H9 (cell line): ENCODE results near the gene MAP2. TPM values are rescaled to one million over a fixed set of nuclear protein-coding genes. Genes with fewer than 3 reads are reported as not detected.

Source experiments
- DNase-seq: peaks from one replicate; pipeline ENCODE4 v3.0.0-alpha.2; 2017
- H2AFZ ChIP-seq: one replicate; pipeline ENCODE4 v1.6.1; 2013; ENCODE audit warnings: mild to moderate bottlenecking, low read length, control low read depth, moderate library complexity
- H2AK5ac ChIP-seq: 2 replicates; pipeline ENCODE4 v1.6.1; 2013; ENCODE audit warnings: low read length, control low read depth, mixed read lengths; ENCODE audit not compliant: insufficient read length
- H2BK120ac ChIP-seq: one replicate; pipeline ENCODE4 v1.6.1; 2013; ENCODE audit warnings: low read depth, mild to moderate bottlenecking, low read length, control low read depth, inconsistent platforms; ENCODE audit not compliant: poor library complexity, severe bottlenecking
- H2BK12ac ChIP-seq: 2 replicates; pipeline ENCODE4 v1.6.1; 2013; ENCODE audit warnings: low read length, control low read depth, mixed read lengths, low read depth; ENCODE audit not compliant: insufficient read length
- H2BK15ac ChIP-seq: 2 replicates; pipeline ENCODE4 v1.6.1; 2013; ENCODE audit warnings: low read depth, low read length, control low read depth
- H2BK20ac ChIP-seq: one replicate; pipeline ENCODE4 v1.6.1; 2013; ENCODE audit warnings: low read depth, mild to moderate bottlenecking, low read length, control low read depth, inconsistent platforms; ENCODE audit not compliant: poor library complexity, severe bottlenecking
- H2BK5ac ChIP-seq: 2 replicates; pipeline ENCODE4 v1.6.1; 2013; ENCODE audit warnings: low read length, control low read depth, mixed read lengths; ENCODE audit not compliant: insufficient read length
- H3K14ac ChIP-seq: 2 replicates; pipeline ENCODE4 v1.6.1; 2013; ENCODE audit warnings: low read length, control low read depth; ENCODE audit not compliant: insufficient read depth
- H3K18ac ChIP-seq: 2 replicates; pipeline ENCODE4 v1.6.1; 2013; ENCODE audit warnings: low read depth, mild to moderate bottlenecking, mixed read lengths, low read length, control low read depth; ENCODE audit not compliant: insufficient read length
- H3K23ac ChIP-seq: 2 replicates; pipeline ENCODE4 v1.6.1; 2013; ENCODE audit warnings: low read length, control low read depth, mixed read lengths, low read depth; ENCODE audit not compliant: insufficient read length
- H3K23me2 ChIP-seq: 2 replicates; pipeline ENCODE4 v1.6.1; 2013; ENCODE audit warnings: low read depth, mild to moderate bottlenecking, mixed read lengths, low read length, control low read depth; ENCODE audit not compliant: insufficient read length, poor library complexity, severe bottlenecking
- H3K27ac ChIP-seq: 2 replicates; pipeline ENCODE4 v1.5.1; 2013; ENCODE audit warnings: low read length, control low read depth, mixed read lengths, low read depth; ENCODE audit not compliant: insufficient read length
- H3K27me3 ChIP-seq: 2 replicates; pipeline ENCODE4 v1.6.1; 2013; ENCODE audit warnings: low read length, control low read depth, inconsistent platforms; ENCODE audit not compliant: insufficient read depth
- H3K4ac ChIP-seq: 2 replicates; pipeline ENCODE4 v1.6.1; 2013; ENCODE audit warnings: low read depth, mild to moderate bottlenecking, control low read depth, inconsistent platforms, low read length, moderate library complexity
- H3K4me1 ChIP-seq: 2 replicates; pipeline ENCODE4 v1.6.1; 2013; ENCODE audit warnings: low read length, control low read depth, inconsistent platforms; ENCODE audit not compliant: insufficient read depth
- H3K4me2 ChIP-seq: 2 replicates; pipeline ENCODE4 v1.6.1; 2013; ENCODE audit warnings: low read length, control low read depth, mixed read lengths; ENCODE audit not compliant: insufficient read length, insufficient read depth
- H3K56ac ChIP-seq: 2 replicates; pipeline ENCODE4 v1.6.1; 2013; ENCODE audit warnings: low read depth, mild to moderate bottlenecking, mixed read lengths, low read length, control low read depth; ENCODE audit not compliant: insufficient read length
- H3K79me1 ChIP-seq: 2 replicates; pipeline ENCODE4 v1.6.1; 2013; ENCODE audit warnings: low read depth, mild to moderate bottlenecking, moderate library complexity, low read length, control low read depth, inconsistent platforms; ENCODE audit not compliant: insufficient read depth, poor library complexity, severe bottlenecking
- H3K79me2 ChIP-seq: 2 replicates; pipeline ENCODE4 v1.6.1; 2013; ENCODE audit warnings: low read length, control low read depth, inconsistent platforms; ENCODE audit not compliant: insufficient read depth
- H3K9ac ChIP-seq: 2 replicates; pipeline ENCODE4 v1.6.1; 2013; ENCODE audit warnings: low read length, control low read depth, mixed read lengths; ENCODE audit not compliant: insufficient read length; ENCODE audit errors: extremely low read depth
- H3K9me3 ChIP-seq: one replicate; pipeline ENCODE4 v1.6.1; 2013; ENCODE audit warnings: low read depth, low read length, inconsistent platforms; ENCODE audit not compliant: control insufficient read depth
- H3T11ph ChIP-seq: one replicate; pipeline ENCODE4 v1.6.1; 2013; ENCODE audit warnings: mild to moderate bottlenecking, low read length, control low read depth, inconsistent platforms
- H4K20me1 ChIP-seq: one replicate; pipeline ENCODE4 v1.6.1; 2013; ENCODE audit not compliant: control insufficient read depth, insufficient read length, insufficient read depth
- H4K5ac ChIP-seq: 2 replicates; pipeline ENCODE4 v1.6.1; 2013; ENCODE audit warnings: low read depth, mild to moderate bottlenecking, mixed read lengths, low read length, control low read depth; ENCODE audit not compliant: insufficient read length
- H4K8ac ChIP-seq: replicated peaks from 2 replicates; pipeline ENCODE4 v1.6.1; 2013; ENCODE audit warnings: low read length, control low read depth, mixed read lengths, low read depth; ENCODE audit not compliant: insufficient read length
- H4K91ac ChIP-seq: 2 replicates; pipeline ENCODE4 v1.6.1; 2013; ENCODE audit warnings: low read depth, mild to moderate bottlenecking, moderate library complexity, mixed read lengths, low read length, control low read depth; ENCODE audit not compliant: insufficient read length
- H3K27ac Mint-ChIP-seq, 3 experiments: 2 replicates in 2 of 3; 3 replicates in 1 of 3; pipeline ENCODE4 v1.8.0; 2020 to 2021; ENCODE audit warnings: mixed read lengths in 3 of 3, mild to moderate bottlenecking in 1 of 3, moderate library complexity in 1 of 3
- H3K27me3 Mint-ChIP-seq: 2 replicates; pipeline ENCODE4 v1.8.0; 2021; ENCODE audit warnings: low read depth, mild to moderate bottlenecking, moderate library complexity, mixed read lengths
- H3K36me3 Mint-ChIP-seq, 3 experiments: 2 replicates in 2 of 3; 3 replicates in 1 of 3; pipeline ENCODE4 v1.8.0; 2020 to 2021; ENCODE audit warnings: low read depth in 3 of 3, mixed read lengths in 3 of 3; ENCODE audit not compliant: insufficient read depth in 1 of 3
- H3K4me1 Mint-ChIP-seq, 2 experiments: 2 replicates each; pipeline ENCODE4 v1.8.0; 2020; ENCODE audit warnings: mixed read lengths in 2 of 2
- H3K4me3 Mint-ChIP-seq, 2 experiments: 2 replicates in 1 of 2; 3 replicates in 1 of 2; pipeline ENCODE4 v1.8.0; 2020 to 2021; ENCODE audit warnings: mild to moderate bottlenecking in 2 of 2, mixed read lengths in 2 of 2, moderate library complexity in 1 of 2
- H3K9me3 Mint-ChIP-seq, 2 experiments: 2 replicates in 1 of 2; 3 replicates in 1 of 2; pipeline ENCODE4 v1.8.0; 2020; ENCODE audit warnings: mild to moderate bottlenecking in 2 of 2, mixed read lengths in 2 of 2, moderate library complexity in 1 of 2
- WGBS: extraction: QIAGEN DNeasy Blood & Tissue Kit; methylation state at CpG from one replicate; pipeline ENCODE4 v1.1.7; 2013; ENCODE audit warnings: missing lambda C conversion rate, low lambda C conversion rate, mixed read lengths; ENCODE audit not compliant: insufficient read length; ENCODE audit errors: extremely low coverage; 5-methylcytosine and 5-hydroxymethylcytosine counted together
- total RNA-seq: library from RNA; stranded (reverse); gene quantifications from 2 replicates; pipeline ENCODE4 v1.2.1, GENCODE V29; 2021
- TF ChIP-seq, protein P1 (sequence below): fragments of 200-600 bp; sonication (generic); conservative IDR thresholded peaks from 3 replicates; pipeline ENCODE4 v1.8.0; 2021; ENCODE audit warnings: antibody characterized with exemption, mild to moderate bottlenecking

Gene MAP2
- total RNA-seq, 1 experiment from 2014 or later, result 0.87 TPM

DNA sequence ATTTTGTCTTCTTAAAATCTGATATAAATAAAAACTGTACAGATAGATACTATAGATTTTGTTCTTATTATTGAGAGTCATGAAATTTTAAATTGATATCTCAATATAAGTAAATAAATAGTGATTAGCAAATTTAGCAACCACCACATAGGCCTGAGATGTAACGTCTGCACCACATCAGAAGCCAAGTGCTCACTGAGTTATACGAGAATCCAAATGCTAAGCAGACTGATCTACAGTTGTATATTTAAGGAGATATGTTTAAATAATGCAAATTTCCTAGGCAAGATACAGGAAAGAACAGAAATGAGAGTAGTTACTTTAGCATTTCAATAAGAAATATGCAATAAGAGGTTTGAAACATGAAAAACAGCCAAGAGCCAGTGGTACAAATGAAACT, 262.6 kb downstream of the MAP2 start:
- peaks cover 16 to 17% of the 10 kb centered on the region in 2 experiments for H3K4me1 Mint-ChIP-seq
- Histone ChIP-seq H3T11ph (no peak overlapping the region), H2BK5ac (no peak overlapping the region), H3K4me1 (peaks cover 2% of the 10 kb centered on the region; the same call in 1 of the 2 replicates), H3K79me2 (no peaks in the 10 kb centered on the region), H3K9ac (no peak overlapping the region), H3K79me1 (no peaks in the 10 kb centered on the region), H3K18ac (no peak overlapping the region), H2AFZ (no peak overlapping the region), H3K23me2 (no peaks in the 10 kb centered on the region), H4K5ac (no peak overlapping the region), H2BK15ac (no peak overlapping the region), H3K27ac (no peak overlapping the region), H2BK12ac (no peak overlapping the region), H3K4me2 (no peak overlapping the region), H3K23ac (no peak overlapping the region), H3K56ac (no peak overlapping the region), H4K20me1 (no peaks in the 10 kb centered on the region), H2BK20ac (no peak overlapping the region), H3K27me3 (no peaks in the 10 kb centered on the region), H4K8ac (no peak overlapping the region), H3K4ac (no peak overlapping the region), H3K14ac (no peak overlapping the region), H3K9me3 (no peaks in the 10 kb centered on the region), H2BK120ac (no peak overlapping the region), H4K91ac (no peak overlapping the region), H2AK5ac (no peak overlapping the region)
- no peaks in the 10 kb centered on the region for H3K9me3 Mint-ChIP-seq
- peaks cover 2% of the 10 kb centered on the region; the same call in 1 of the 2 replicates for H3K27me3 Mint-ChIP-seq
- no CpG with 5 or more reads among the region's 2 CpGs for WGBS
- 0 out of 7 replicates have a peak overlapping the region, but pooled peaks of 1 of the 3 experiments have one; percentile 25 for H3K27ac Mint-ChIP-seq
- no peaks in the 10 kb centered on the region for H3K36me3 Mint-ChIP-seq
- no peak overlapping the region for H3K4me3 Mint-ChIP-seq
- TF ChIP-seq, protein P1, sequence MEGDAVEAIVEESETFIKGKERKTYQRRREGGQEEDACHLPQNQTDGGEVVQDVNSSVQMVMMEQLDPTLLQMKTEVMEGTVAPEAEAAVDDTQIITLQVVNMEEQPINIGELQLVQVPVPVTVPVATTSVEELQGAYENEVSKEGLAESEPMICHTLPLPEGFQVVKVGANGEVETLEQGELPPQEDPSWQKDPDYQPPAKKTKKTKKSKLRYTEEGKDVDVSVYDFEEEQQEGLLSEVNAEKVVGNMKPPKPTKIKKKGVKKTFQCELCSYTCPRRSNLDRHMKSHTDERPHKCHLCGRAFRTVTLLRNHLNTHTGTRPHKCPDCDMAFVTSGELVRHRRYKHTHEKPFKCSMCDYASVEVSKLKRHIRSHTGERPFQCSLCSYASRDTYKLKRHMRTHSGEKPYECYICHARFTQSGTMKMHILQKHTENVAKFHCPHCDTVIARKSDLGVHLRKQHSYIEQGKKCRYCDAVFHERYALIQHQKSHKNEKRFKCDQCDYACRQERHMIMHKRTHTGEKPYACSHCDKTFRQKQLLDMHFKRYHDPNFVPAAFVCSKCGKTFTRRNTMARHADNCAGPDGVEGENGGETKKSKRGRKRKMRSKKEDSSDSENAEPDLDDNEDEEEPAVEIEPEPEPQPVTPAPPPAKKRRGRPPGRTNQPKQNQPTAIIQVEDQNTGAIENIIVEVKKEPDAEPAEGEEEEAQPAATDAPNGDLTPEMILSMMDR, result no peak
- DNase-seq, result no peak
